Superior temporal gyrus (tissue), 1 donor: Measurements from ENCODE around the gene CYP26A1.
A peak's percentile ranks its signal among the peaks of the same experiment; 100 is the strongest.
"Not testable (repeated sequence)": the region's sequence is repeated elsewhere in the genome, so short reads cannot be mapped to it uniquely, and the experiment has no call there.

Experiments
- DNase-seq: peaks from one replicate; pipeline ENCODE4 v3.0.0-alpha.2; 2016; ENCODE audit errors: extremely low spot score

CYP26A1 gene

DNA sequence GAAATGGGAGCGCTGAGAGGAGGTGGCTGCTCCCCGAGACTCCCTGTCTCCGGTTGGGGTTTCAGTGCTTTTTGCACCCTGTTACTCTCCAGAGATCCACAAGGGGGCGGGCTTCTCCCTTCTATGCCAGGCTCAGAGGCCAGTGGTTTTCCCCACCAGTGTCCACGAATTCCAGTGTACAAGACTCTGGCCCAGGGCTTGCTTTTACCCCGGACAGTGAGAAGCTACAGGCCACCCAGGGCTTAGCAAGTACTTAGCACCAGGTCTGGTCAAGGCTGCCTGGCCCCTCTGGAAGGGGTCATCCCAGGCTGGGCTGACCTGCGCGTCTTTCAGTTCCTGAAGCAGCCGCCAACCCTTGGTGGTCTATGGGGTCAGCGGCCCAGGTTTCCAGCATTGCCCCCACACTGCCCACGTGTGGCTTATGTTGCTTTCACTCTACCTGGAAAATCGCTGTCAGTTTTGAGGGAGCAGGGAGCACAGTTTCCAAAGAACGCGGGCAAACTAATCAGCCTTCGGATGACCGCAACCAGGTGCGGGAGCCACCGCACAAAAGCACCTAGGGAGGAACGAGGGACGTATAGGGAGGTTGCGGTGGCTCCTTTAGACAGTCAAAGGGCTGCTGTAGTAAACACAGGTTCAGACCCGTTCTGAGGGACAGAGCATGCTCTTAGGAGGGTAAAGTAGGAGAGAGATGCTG is 6.8 kb downstream of the CYP26A1 start:
- DNase-seq: peak; percentile 78

GRCh38 chr10:93081318-93081717 is 7.6 kb downstream of the CYP26A1 start:
- DNase-seq: no peak

- no peak for DNase-seq
Observed at GRCh38 chr10:93081834-93082233, 8.1 kb downstream of the CYP26A1 start.

GRCh38 chr10:93083743-93084539 is 10.2 kb downstream of the CYP26A1 start:
- DNase-seq: no peak

DNA sequence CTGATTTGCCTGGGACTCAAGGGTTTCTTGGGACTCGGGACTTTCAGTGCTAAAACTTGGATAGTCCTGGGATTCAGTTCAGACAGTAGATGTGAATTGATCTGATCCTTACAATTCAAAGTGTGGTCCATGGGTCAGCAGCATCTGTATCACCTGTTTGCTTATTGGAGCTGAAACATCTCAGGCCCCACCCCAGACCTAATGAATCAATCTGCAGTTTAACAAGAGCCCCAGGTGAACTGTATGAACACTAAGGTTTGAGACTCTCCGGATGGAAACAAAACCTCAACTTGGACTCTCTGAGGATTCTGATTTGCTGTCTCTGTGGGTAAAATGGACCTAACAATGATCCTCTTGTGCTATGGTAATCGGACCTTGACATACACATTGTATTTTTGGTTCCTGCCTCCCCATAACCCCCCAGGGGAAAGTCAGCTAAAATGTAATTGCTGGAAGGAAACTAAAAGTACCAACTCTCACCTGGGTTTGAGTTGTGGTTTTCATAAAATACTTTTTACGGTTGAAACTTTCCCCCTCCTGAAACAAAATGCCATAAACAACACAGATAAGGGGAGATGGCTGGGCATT is 11.7 kb downstream of the CYP26A1 start:
- no peak for DNase-seq

DNA sequence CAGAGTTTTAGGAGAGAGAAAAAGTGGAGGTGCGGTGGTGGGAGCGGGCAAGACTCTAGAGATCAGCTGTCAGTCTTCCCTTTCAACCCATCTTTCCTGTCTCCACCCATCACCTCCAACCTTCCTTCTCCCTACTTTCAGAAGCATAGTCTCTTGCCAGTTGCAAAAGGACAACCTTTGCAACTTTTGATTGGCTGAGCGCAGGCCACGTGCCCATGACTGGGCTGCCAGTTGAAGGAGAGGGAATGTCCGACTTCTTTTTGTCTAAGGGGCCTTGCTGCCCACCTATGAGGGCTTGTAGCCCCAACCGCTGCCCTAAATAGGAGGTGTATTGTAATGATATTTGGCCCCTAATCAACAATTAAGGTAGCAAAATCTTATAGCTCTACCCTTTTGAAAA is 12.6 kb downstream of the CYP26A1 start:
- no peak for DNase-seq

GRCh38 chr10:93087846-93088245 is 14.2 kb downstream of the CYP26A1 start:
- DNase-seq: no peak

DNA sequence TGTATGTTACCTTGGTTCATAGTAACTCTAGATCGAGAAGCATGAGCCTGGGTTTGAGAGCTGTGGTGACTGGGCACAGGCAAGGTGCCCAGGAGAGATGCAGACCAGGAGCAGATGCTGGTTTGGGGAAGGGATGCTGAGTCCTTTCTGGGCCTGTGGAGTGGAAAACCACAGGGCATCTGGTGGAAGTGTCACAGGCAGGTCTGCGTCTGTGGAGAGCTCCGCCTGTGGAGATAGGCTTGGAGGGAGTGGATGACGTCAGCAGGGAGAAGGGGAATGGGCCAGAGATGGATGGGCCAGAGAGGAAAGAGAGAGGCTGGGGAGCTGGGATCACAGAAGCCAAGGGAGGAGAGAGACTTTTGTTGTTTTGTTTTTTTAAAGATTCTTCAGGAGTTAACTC is 14.8 kb downstream of the CYP26A1 start:
- DNase-seq: no peak

- no peak for DNase-seq
Observed at GRCh38 chr10:93090619-93091018, 16.9 kb downstream of the CYP26A1 start.

GRCh38 chr10:93091960-93092359 is 18.3 kb downstream of the CYP26A1 start:
- DNase-seq: no peak

DNA sequence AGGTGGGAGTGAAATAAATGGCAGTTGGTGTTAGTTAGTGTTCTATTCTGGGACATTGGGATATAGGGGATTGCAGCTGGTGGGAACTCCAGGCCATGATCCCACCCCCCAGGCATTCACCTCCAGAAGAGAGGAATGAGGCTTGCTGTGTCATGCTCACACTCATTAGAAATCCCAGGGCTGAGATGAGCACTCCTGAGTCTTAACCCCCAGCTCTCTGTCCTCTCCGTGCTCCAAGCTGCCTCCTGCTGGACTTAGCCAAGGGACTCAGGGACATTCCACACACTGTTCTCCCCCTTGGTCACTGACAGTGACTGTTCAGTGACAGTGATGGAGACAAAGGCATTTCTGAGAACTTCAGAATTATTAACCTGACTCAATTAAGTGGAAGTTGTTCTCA is 21.5 kb downstream of the CYP26A1 start:
- no peak for DNase-seq

- no peak for DNase-seq
Observed at GRCh38 chr10:93096901-93097300, 23.2 kb downstream of the CYP26A1 start.

DNA sequence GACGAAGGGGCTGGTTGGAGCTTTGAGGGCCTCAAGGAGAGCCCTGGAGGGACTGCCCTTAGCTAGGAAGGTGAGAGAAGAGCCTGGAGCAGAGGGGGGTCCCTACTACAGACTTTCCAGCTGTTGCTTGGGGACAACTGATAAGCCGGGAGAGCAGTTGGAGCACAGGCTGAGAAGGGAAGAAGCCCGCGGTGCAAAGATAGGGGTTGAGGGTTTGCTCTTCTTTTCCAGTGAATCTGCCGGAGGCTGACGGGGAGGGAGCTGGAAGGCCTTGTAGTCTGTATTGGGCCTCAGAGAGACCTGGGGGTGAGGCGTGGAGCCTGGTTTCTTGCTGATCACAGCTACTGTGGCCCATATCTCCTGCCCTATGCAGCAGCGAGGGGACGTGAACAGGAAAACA is 23.7 kb downstream of the CYP26A1 start:
- no peak for DNase-seq

- no peak for DNase-seq
Observed at GRCh38 chr10:93098816-93099215, 25.1 kb downstream of the CYP26A1 start.

GRCh38 chr10:93099670-93100069 is 26.0 kb downstream of the CYP26A1 start:
- DNase-seq: no peak

- not testable (repeated sequence) for DNase-seq
Observed at GRCh38 chr10:93101148-93101547, 27.5 kb downstream of the CYP26A1 start.

DNA sequence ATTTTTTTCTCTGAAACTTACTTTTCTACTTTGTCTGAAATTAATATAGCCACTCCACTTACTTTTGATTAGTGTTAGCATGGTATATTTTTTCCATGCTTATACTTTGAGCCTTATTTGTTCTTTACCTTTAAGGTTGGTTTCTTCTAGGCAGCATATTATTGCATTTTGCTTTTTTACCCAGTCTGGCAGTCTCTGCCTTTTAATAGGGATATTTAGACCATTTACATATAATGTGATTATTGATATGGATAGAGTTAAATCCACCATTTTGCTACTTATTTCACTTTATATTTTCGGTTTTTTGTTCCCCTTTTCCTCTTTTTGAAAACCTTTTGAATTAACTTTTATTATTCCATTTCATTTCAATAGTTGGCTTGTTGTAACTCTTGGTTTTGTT is 30.3 kb downstream of the CYP26A1 start:
- no peak for DNase-seq

DNA sequence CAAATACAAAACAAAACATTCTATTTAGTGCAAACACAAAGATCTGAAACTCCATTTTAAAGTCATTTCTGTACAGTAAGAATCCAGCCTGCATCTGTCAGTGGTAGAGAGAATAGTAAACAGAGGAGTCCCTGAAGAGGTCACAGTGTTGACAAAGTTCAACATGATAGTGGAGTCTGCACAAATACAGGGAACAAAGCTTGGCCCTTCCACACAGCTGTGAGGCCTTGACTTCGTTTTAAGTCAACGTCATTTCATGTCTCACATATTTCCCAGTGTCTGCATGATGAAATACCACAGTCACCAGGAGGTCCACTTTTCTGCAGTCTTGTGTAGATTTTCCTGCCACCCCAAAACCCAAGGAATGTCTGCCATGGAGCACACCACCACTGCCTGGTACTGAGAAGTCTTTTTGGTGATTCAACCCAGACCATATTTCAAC is 33.0 kb downstream of the CYP26A1 start:
- no peak for DNase-seq

- DNase-seq: no peak
Observed at GRCh38 chr10:93110472-93111146, 36.9 kb downstream of the CYP26A1 start.

GRCh38 chr10:93113042-93113441 is 39.3 kb downstream of the CYP26A1 start:
- no peak for DNase-seq

DNA sequence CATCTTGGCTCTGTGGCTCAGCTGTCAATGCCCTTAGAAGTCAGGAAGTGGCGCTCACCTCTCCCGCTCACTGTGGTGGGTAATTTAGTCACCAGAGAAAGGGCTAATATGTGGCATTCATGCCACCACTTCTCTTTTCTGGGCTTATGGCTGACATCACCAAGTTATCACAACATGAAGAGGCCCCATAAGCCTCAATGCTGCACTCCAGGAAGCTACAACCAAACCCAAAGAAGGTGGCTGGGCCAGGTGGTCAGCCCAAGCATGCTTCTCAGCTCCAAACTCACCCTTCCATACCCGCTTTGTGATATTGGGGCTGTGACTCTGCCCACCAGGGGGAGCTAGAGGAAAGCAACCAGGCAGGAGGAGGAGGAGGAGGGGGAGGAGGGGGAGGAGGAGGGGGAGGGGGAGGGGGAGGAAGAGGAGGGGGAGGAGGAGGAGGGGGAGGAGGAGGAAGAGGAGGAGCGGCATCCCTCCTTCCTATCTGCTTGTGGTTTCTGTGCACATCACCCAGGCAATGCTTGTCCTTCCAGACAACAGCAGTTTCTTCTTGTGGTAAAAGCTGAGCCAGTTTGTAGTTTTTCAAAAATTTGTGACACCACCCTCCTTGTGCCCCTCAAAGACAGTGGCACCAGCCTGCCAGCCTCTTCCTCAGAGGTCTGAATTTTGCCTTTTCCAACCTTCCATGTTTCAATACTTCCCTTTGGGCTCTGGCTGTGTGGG is 42.1 kb downstream of the CYP26A1 start:
- DNase-seq: peak; percentile 18

- DNase-seq: no peak
Observed at GRCh38 chr10:93121311-93121710, 47.6 kb downstream of the CYP26A1 start.
